H9 (cell line): ENCODE measurements around the gene RARA. TPM values are rescaled to one million over a fixed set of nuclear protein-coding genes. Genes with fewer than 3 reads are reported as not detected.

ENCODE experiments used
- DNase-seq: peaks from one replicate; pipeline ENCODE4 v3.0.0-alpha.2; 2017
- H2AFZ ChIP-seq: one replicate; pipeline ENCODE4 v1.6.1; 2013; ENCODE audit warnings: mild to moderate bottlenecking, low read length, control low read depth, moderate library complexity
- H2AK5ac ChIP-seq: 2 replicates; pipeline ENCODE4 v1.6.1; 2013; ENCODE audit warnings: low read length, control low read depth, mixed read lengths; ENCODE audit not compliant: insufficient read length
- H2BK120ac ChIP-seq: one replicate; pipeline ENCODE4 v1.6.1; 2013; ENCODE audit warnings: low read depth, mild to moderate bottlenecking, low read length, control low read depth, inconsistent platforms; ENCODE audit not compliant: poor library complexity, severe bottlenecking
- H2BK12ac ChIP-seq: 2 replicates; pipeline ENCODE4 v1.6.1; 2013; ENCODE audit warnings: low read length, control low read depth, mixed read lengths, low read depth; ENCODE audit not compliant: insufficient read length
- H2BK15ac ChIP-seq: 2 replicates; pipeline ENCODE4 v1.6.1; 2013; ENCODE audit warnings: low read depth, low read length, control low read depth
- H2BK20ac ChIP-seq: one replicate; pipeline ENCODE4 v1.6.1; 2013; ENCODE audit warnings: low read depth, mild to moderate bottlenecking, low read length, control low read depth, inconsistent platforms; ENCODE audit not compliant: poor library complexity, severe bottlenecking
- H2BK5ac ChIP-seq: 2 replicates; pipeline ENCODE4 v1.6.1; 2013; ENCODE audit warnings: low read length, control low read depth, mixed read lengths; ENCODE audit not compliant: insufficient read length
- H3K14ac ChIP-seq: 2 replicates; pipeline ENCODE4 v1.6.1; 2013; ENCODE audit warnings: low read length, control low read depth; ENCODE audit not compliant: insufficient read depth
- H3K18ac ChIP-seq: 2 replicates; pipeline ENCODE4 v1.6.1; 2013; ENCODE audit warnings: low read depth, mild to moderate bottlenecking, mixed read lengths, low read length, control low read depth; ENCODE audit not compliant: insufficient read length
- H3K23ac ChIP-seq: 2 replicates; pipeline ENCODE4 v1.6.1; 2013; ENCODE audit warnings: low read length, control low read depth, mixed read lengths, low read depth; ENCODE audit not compliant: insufficient read length
- H3K23me2 ChIP-seq: 2 replicates; pipeline ENCODE4 v1.6.1; 2013; ENCODE audit warnings: low read depth, mild to moderate bottlenecking, mixed read lengths, low read length, control low read depth; ENCODE audit not compliant: insufficient read length, poor library complexity, severe bottlenecking
- H3K27ac ChIP-seq: 2 replicates; pipeline ENCODE4 v1.5.1; 2013; ENCODE audit warnings: low read length, control low read depth, mixed read lengths, low read depth; ENCODE audit not compliant: insufficient read length
- H3K27me3 ChIP-seq: 2 replicates; pipeline ENCODE4 v1.6.1; 2013; ENCODE audit warnings: low read length, control low read depth, inconsistent platforms; ENCODE audit not compliant: insufficient read depth
- H3K4ac ChIP-seq: 2 replicates; pipeline ENCODE4 v1.6.1; 2013; ENCODE audit warnings: low read depth, mild to moderate bottlenecking, control low read depth, inconsistent platforms, low read length, moderate library complexity
- H3K4me1 ChIP-seq: 2 replicates; pipeline ENCODE4 v1.6.1; 2013; ENCODE audit warnings: low read length, control low read depth, inconsistent platforms; ENCODE audit not compliant: insufficient read depth
- H3K4me2 ChIP-seq: 2 replicates; pipeline ENCODE4 v1.6.1; 2013; ENCODE audit warnings: low read length, control low read depth, mixed read lengths; ENCODE audit not compliant: insufficient read length, insufficient read depth
- H3K56ac ChIP-seq: 2 replicates; pipeline ENCODE4 v1.6.1; 2013; ENCODE audit warnings: low read depth, mild to moderate bottlenecking, mixed read lengths, low read length, control low read depth; ENCODE audit not compliant: insufficient read length
- H3K79me1 ChIP-seq: 2 replicates; pipeline ENCODE4 v1.6.1; 2013; ENCODE audit warnings: low read depth, mild to moderate bottlenecking, moderate library complexity, low read length, control low read depth, inconsistent platforms; ENCODE audit not compliant: insufficient read depth, poor library complexity, severe bottlenecking
- H3K79me2 ChIP-seq: 2 replicates; pipeline ENCODE4 v1.6.1; 2013; ENCODE audit warnings: low read length, control low read depth, inconsistent platforms; ENCODE audit not compliant: insufficient read depth
- H3K9ac ChIP-seq: 2 replicates; pipeline ENCODE4 v1.6.1; 2013; ENCODE audit warnings: low read length, control low read depth, mixed read lengths; ENCODE audit not compliant: insufficient read length; ENCODE audit errors: extremely low read depth
- H3K9me3 ChIP-seq: one replicate; pipeline ENCODE4 v1.6.1; 2013; ENCODE audit warnings: low read depth, low read length, inconsistent platforms; ENCODE audit not compliant: control insufficient read depth
- H3T11ph ChIP-seq: one replicate; pipeline ENCODE4 v1.6.1; 2013; ENCODE audit warnings: mild to moderate bottlenecking, low read length, control low read depth, inconsistent platforms
- H4K20me1 ChIP-seq: one replicate; pipeline ENCODE4 v1.6.1; 2013; ENCODE audit not compliant: control insufficient read depth, insufficient read length, insufficient read depth
- H4K5ac ChIP-seq: 2 replicates; pipeline ENCODE4 v1.6.1; 2013; ENCODE audit warnings: low read depth, mild to moderate bottlenecking, mixed read lengths, low read length, control low read depth; ENCODE audit not compliant: insufficient read length
- H4K8ac ChIP-seq: replicated peaks from 2 replicates; pipeline ENCODE4 v1.6.1; 2013; ENCODE audit warnings: low read length, control low read depth, mixed read lengths, low read depth; ENCODE audit not compliant: insufficient read length
- H4K91ac ChIP-seq: 2 replicates; pipeline ENCODE4 v1.6.1; 2013; ENCODE audit warnings: low read depth, mild to moderate bottlenecking, moderate library complexity, mixed read lengths, low read length, control low read depth; ENCODE audit not compliant: insufficient read length
- H3K27ac Mint-ChIP-seq, 3 experiments: 2 replicates in 2 of 3; 3 replicates in 1 of 3; pipeline ENCODE4 v1.8.0; 2020 to 2021; ENCODE audit warnings: mixed read lengths in 3 of 3, mild to moderate bottlenecking in 1 of 3, moderate library complexity in 1 of 3
- H3K27me3 Mint-ChIP-seq: 2 replicates; pipeline ENCODE4 v1.8.0; 2021; ENCODE audit warnings: low read depth, mild to moderate bottlenecking, moderate library complexity, mixed read lengths
- H3K36me3 Mint-ChIP-seq, 3 experiments: 2 replicates in 2 of 3; 3 replicates in 1 of 3; pipeline ENCODE4 v1.8.0; 2020 to 2021; ENCODE audit warnings: low read depth in 3 of 3, mixed read lengths in 3 of 3; ENCODE audit not compliant: insufficient read depth in 1 of 3
- H3K4me1 Mint-ChIP-seq, 2 experiments: 2 replicates each; pipeline ENCODE4 v1.8.0; 2020; ENCODE audit warnings: mixed read lengths in 2 of 2
- H3K4me3 Mint-ChIP-seq, 2 experiments: 2 replicates in 1 of 2; 3 replicates in 1 of 2; pipeline ENCODE4 v1.8.0; 2020 to 2021; ENCODE audit warnings: mild to moderate bottlenecking in 2 of 2, mixed read lengths in 2 of 2, moderate library complexity in 1 of 2
- H3K9me3 Mint-ChIP-seq, 2 experiments: 2 replicates in 1 of 2; 3 replicates in 1 of 2; pipeline ENCODE4 v1.8.0; 2020; ENCODE audit warnings: mild to moderate bottlenecking in 2 of 2, mixed read lengths in 2 of 2, moderate library complexity in 1 of 2
- WGBS: extraction: QIAGEN DNeasy Blood & Tissue Kit; methylation state at CpG from one replicate; pipeline ENCODE4 v1.1.7; 2013; ENCODE audit warnings: missing lambda C conversion rate, low lambda C conversion rate, mixed read lengths; ENCODE audit not compliant: insufficient read length; ENCODE audit errors: extremely low coverage; 5-methylcytosine and 5-hydroxymethylcytosine counted together
- total RNA-seq: library from RNA; stranded (reverse); gene quantifications from 2 replicates; pipeline ENCODE4 v1.2.1, GENCODE V29; 2021
- TF ChIP-seq, protein P1 (sequence below): fragments of 200-600 bp; sonication (generic); conservative IDR thresholded peaks from 3 replicates; pipeline ENCODE4 v1.8.0; 2021; ENCODE audit warnings: antibody characterized with exemption, mild to moderate bottlenecking

Gene RARA
- total RNA-seq, 1 experiment from 2014 or later: 17.6 TPM

DNA sequence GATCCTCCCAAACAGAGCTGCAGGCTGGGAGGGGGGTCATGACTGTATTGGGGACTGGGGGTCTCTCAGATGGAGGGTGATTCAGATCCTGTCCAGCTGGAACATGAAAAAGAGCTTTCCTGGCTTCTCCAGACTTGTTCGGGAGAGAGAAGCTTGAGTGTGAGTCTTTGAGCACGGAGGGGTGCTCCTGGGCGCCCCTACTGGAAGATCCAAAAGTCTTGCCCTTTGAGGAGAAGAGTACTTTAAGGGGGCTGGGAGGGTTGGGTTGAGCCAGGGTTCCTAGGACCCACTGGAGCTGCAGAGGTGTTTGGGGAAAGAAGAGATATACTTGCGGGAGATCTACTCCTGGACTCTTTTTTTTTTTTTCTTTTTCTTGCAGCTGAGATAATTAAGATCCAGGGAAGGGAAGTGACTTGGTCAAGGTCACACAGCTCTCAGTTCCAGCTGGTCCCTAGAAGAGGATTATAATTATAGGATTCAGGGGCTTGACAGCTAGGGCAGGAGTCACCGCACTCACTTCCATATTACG is 8.4 kb downstream of the RARA start:
- Histone ChIP-seq H2BK12ac (no peak overlapping the region), H4K8ac (no peak overlapping the region), H2AK5ac (no peak overlapping the region), H3K4ac (no peak overlapping the region), H4K20me1 (peaks cover 4% of the 10 kb centered on the region), H2BK120ac (no peak overlapping the region), H3T11ph (no peak overlapping the region), H3K9me3 (no peaks in the 10 kb centered on the region), H2BK20ac (no peak overlapping the region), H3K56ac (no peak overlapping the region), H2BK15ac (no peak overlapping the region), H2AFZ (no peak overlapping the region), H4K5ac (no peak overlapping the region), H3K79me1 (no peaks in the 10 kb centered on the region), H3K14ac (no peak overlapping the region), H3K27ac (no peak overlapping the region), H3K18ac (no peak overlapping the region), H3K23me2 (peaks cover 26% of the 10 kb centered on the region), H3K23ac (no peak overlapping the region), H2BK5ac (no peak overlapping the region), H4K91ac (no peak overlapping the region), H3K9ac (no peak overlapping the region), H3K27me3 (peaks cover 5% of the 10 kb centered on the region; the same call in 1 of the 2 replicates), H3K4me1 (peaks cover 8% of the 10 kb centered on the region; the same call in 1 of the 2 replicates), H3K4me2 (peak overlapping the region; percentile 68), H3K79me2 (no peaks in the 10 kb centered on the region; the same call in 1 of the 2 replicates)
- peak overlapping the region; percentile 80 to 94 for H3K4me3 Mint-ChIP-seq
- H3K4me1 Mint-ChIP-seq: peaks cover 59 to 80% of the 10 kb centered on the region in 2 experiments
- peak; percentile 85 for DNase-seq
- TF ChIP-seq, protein P1, sequence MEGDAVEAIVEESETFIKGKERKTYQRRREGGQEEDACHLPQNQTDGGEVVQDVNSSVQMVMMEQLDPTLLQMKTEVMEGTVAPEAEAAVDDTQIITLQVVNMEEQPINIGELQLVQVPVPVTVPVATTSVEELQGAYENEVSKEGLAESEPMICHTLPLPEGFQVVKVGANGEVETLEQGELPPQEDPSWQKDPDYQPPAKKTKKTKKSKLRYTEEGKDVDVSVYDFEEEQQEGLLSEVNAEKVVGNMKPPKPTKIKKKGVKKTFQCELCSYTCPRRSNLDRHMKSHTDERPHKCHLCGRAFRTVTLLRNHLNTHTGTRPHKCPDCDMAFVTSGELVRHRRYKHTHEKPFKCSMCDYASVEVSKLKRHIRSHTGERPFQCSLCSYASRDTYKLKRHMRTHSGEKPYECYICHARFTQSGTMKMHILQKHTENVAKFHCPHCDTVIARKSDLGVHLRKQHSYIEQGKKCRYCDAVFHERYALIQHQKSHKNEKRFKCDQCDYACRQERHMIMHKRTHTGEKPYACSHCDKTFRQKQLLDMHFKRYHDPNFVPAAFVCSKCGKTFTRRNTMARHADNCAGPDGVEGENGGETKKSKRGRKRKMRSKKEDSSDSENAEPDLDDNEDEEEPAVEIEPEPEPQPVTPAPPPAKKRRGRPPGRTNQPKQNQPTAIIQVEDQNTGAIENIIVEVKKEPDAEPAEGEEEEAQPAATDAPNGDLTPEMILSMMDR: peak; percentile 63
- H3K9me3 Mint-ChIP-seq: no peaks in the 10 kb centered on the region
- H3K27ac Mint-ChIP-seq: peak overlapping the region in 1 of 3 experiments; percentile 80; a peak in 3 of 7 replicates
- WGBS: no CpG with 5 or more reads among the region's 6 CpGs
- H3K27me3 Mint-ChIP-seq: peaks cover 60% of the 10 kb centered on the region
- no peaks in the 10 kb centered on the region; a peak in 1 of 7 replicates for H3K36me3 Mint-ChIP-seq
